Trophoblast cell (in vitro differentiated cells and primary cell): ENCODE measurements around the gene SPINK4.

Experiments
- DNase-seq, 2 donors: peaks; one replicate each; pipeline ENCODE4 v3.0.0-alpha.2; 2016
- H2AFZ ChIP-seq: 2 replicates; pipeline ENCODE4 v1.6.1; 2013; ENCODE audit warnings: low read length, moderate library complexity, mild to moderate bottlenecking; ENCODE audit not compliant: insufficient read depth, poor library complexity
- H2AK5ac ChIP-seq: 2 replicates; pipeline ENCODE4 v1.6.1; 2013; ENCODE audit warnings: mild to moderate bottlenecking, low read length
- H2BK120ac ChIP-seq: 2 replicates; pipeline ENCODE4 v1.6.1; 2013; ENCODE audit warnings: low read length, mild to moderate bottlenecking, moderate library complexity; ENCODE audit not compliant: insufficient read depth, poor library complexity
- H2BK12ac ChIP-seq: 2 replicates; pipeline ENCODE4 v1.6.1; 2013; ENCODE audit warnings: mild to moderate bottlenecking, low read length, moderate library complexity
- H2BK5ac ChIP-seq: 2 replicates; pipeline ENCODE4 v1.6.1; 2013; ENCODE audit warnings: low read length, low read depth, moderate library complexity, mild to moderate bottlenecking; ENCODE audit not compliant: poor library complexity
- H3K14ac ChIP-seq: 2 replicates; pipeline ENCODE4 v1.6.1; 2013; ENCODE audit warnings: mild to moderate bottlenecking, low read length
- H3K18ac ChIP-seq: 2 replicates; pipeline ENCODE4 v1.6.1; 2013; ENCODE audit warnings: mild to moderate bottlenecking, low read length
- H3K23ac ChIP-seq: 2 replicates; pipeline ENCODE4 v1.6.1; 2013; ENCODE audit warnings: low read length
- H3K27ac ChIP-seq: 2 replicates; pipeline ENCODE4 v1.5.1; 2013; ENCODE audit warnings: low read depth, mild to moderate bottlenecking, inconsistent platforms, low read length, moderate library complexity
- H3K27me3 ChIP-seq: 2 replicates; pipeline ENCODE4 v1.6.1; 2013; ENCODE audit warnings: inconsistent platforms, mild to moderate bottlenecking, low read length, moderate library complexity; ENCODE audit not compliant: insufficient read depth
- H3K36me3 ChIP-seq, 2 experiments: 1 replicate in 1 of 2; 2 replicates in 1 of 2; pipeline ENCODE4 v1.6.1; 2013; ENCODE audit warnings: low read length in 2 of 2, mild to moderate bottlenecking in 2 of 2, moderate library complexity in 1 of 2; ENCODE audit not compliant: insufficient read depth in 2 of 2, control insufficient read depth in 1 of 2
- H3K4ac ChIP-seq: 2 replicates; pipeline ENCODE4 v1.6.1; 2013; ENCODE audit warnings: low read depth, mild to moderate bottlenecking, low read length, moderate library complexity
- H3K4me1 ChIP-seq, 2 experiments: 1 replicate in 1 of 2; 2 replicates in 1 of 2; pipeline ENCODE4 v1.6.1; 2013; ENCODE audit warnings: low read length in 2 of 2, mild to moderate bottlenecking in 2 of 2, moderate library complexity in 1 of 2; ENCODE audit not compliant: insufficient read depth in 2 of 2, control insufficient read depth in 1 of 2
- H3K4me2 ChIP-seq: 2 replicates; pipeline ENCODE4 v1.6.1; 2013; ENCODE audit warnings: inconsistent platforms, mild to moderate bottlenecking, low read length, moderate library complexity
- H3K4me3 ChIP-seq: 2 replicates; pipeline ENCODE4 v1.5.1; 2013; ENCODE audit warnings: mild to moderate bottlenecking, low read depth, low read length, inconsistent platforms
- H3K79me1 ChIP-seq: one replicate; pipeline ENCODE4 v1.6.1; 2013; ENCODE audit warnings: low read length
- H3K79me2 ChIP-seq: 2 replicates; pipeline ENCODE4 v1.6.1; 2013; ENCODE audit warnings: low read length, mild to moderate bottlenecking; ENCODE audit not compliant: control insufficient read depth, insufficient read depth, poor library complexity
- H3K9ac ChIP-seq: 2 replicates; pipeline ENCODE4 v1.6.1; 2013; ENCODE audit warnings: mild to moderate bottlenecking, low read length
- H3K9me3 ChIP-seq: 2 replicates; pipeline ENCODE4 v1.6.1; 2013; ENCODE audit warnings: low read depth, mild to moderate bottlenecking, control low read depth, inconsistent platforms, low read length; ENCODE audit not compliant: insufficient read depth
- H4K12ac ChIP-seq: 2 replicates; pipeline ENCODE4 v1.6.1; 2013; ENCODE audit warnings: low read depth, mild to moderate bottlenecking, low read length, moderate library complexity
- H4K8ac ChIP-seq: 2 replicates; pipeline ENCODE4 v1.6.1; 2013; ENCODE audit warnings: low read depth, mild to moderate bottlenecking, low read length, moderate library complexity
- H4K91ac ChIP-seq: one replicate; pipeline ENCODE4 v1.6.1; 2013; ENCODE audit warnings: low read depth, mild to moderate bottlenecking, low read length, moderate library complexity
- WGBS: extraction: QIAGEN DNeasy Blood & Tissue Kit; methylation state at CpG from one replicate; pipeline ENCODE4 v1.1.7; 2013; ENCODE audit warnings: missing lambda C conversion rate; ENCODE audit not compliant: insufficient read length, insufficient coverage; ENCODE audit errors: extremely low coverage; 5-methylcytosine and 5-hydroxymethylcytosine counted together

SPINK4 gene

DNA sequence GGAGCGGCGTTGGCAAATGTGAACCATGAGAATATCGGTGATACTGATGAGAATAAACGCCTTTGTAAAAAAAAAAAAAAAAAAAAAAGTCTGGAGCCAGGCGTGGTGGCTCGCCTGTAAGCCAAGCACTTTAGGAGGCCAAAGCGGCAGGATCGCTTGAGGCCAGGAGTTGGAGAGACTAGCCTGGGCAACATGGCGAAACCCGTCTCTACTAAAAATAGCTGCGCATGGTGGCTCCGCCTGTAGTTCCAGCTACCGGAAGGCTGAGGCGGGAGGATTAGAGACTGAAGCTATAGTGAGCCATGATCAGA is 49.9 kb downstream of the SPINK4 start:
- peak overlapping the region; percentile 82 for H3K4ac ChIP-seq
- H2BK12ac ChIP-seq, result no peak overlapping the region
- peak overlapping the region; percentile 87 for H2BK5ac ChIP-seq
- DNase-seq, result no peak
- H3K4me1 ChIP-seq, result peaks cover 3% of the 10 kb centered on the region in 2 experiments
- H3K23ac ChIP-seq, result no peak overlapping the region
- peak overlapping the region; percentile 88 for H4K91ac ChIP-seq
- peak overlapping the region; percentile 92 for H2BK120ac ChIP-seq
- peak overlapping the region; percentile 94 for H3K9ac ChIP-seq
- H3K79me2 ChIP-seq, result peaks cover 10% of the 10 kb centered on the region
- H4K8ac ChIP-seq, result peak overlapping the region; percentile 98
- peak overlapping the region; percentile 88 for H3K14ac ChIP-seq
- peak overlapping the region; percentile 95 for H4K12ac ChIP-seq
- H3K4me3 ChIP-seq, result peak overlapping the region; percentile 76
- WGBS, result no CpG with 5 or more reads among the region's 14 CpGs
- peak overlapping the region; percentile 70 for H3K4me2 ChIP-seq
- H3K36me3 ChIP-seq, result peaks cover 1 to 9% of the 10 kb centered on the region in 2 experiments
- H2AK5ac ChIP-seq, result no peak overlapping the region
- H2AFZ ChIP-seq, result peak overlapping the region; percentile 73
- H3K27me3 ChIP-seq, result no peaks in the 10 kb centered on the region
- H3K9me3 ChIP-seq, result no peaks in the 10 kb centered on the region
- H3K18ac ChIP-seq, result peak overlapping the region; percentile 84
- H3K27ac ChIP-seq, result peak overlapping the region; percentile 82
- H3K79me1 ChIP-seq, result peaks cover 10% of the 10 kb centered on the region

DNA sequence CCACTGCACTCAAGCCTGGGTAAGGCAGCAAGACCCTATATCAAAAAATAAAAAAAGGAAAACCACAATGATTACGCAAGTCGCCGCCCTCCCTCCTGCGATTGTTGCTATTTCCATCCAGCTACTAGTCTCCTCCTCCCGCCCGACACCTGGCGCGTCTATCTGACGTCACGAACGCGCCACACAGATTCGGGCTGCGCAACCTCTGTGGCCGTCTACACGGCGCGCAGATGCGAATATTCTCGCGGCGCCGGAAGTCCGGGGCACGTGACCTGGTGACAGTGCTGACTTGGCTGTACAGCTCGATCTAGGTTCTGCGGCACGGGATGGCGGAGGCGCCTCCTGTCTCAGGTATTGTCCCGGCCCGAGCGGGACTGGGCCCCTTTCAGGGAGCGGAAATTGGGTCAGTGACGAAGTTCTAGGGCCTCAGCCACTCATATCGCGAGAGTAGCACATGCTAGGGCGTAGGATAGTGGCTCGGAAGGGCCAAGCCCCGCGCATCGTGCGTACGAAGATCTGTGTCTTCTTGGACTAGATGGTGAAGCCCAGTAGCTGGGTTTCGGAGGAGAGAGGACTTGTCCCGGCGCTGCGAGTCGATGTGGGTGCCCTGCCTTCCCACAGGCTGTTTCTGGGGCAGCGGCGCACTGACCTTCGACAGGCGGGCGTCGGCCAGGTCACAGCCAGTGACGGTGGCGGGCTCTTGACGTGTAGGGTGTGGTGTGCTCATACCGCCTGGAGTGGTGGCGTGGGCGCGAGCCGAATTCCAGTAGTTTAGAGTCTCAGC is 50.5 kb downstream of the SPINK4 start, which contains the start of gene NFX1:
Gene NFX1, plus strand, starts transcription at position 270 of the 784 bp plus-strand sequence. Its CDS starts 57 bp downstream, at position 327.
- Histone ChIP-seq H4K91ac (peak within 1 kb of the TSS; percentile 88), H3K14ac (peak within 1 kb of the TSS; percentile 91), H3K4ac (peak within 1 kb of the TSS; percentile 82), H4K12ac (peak within 1 kb of the TSS; percentile 99), H3K4me3 (peak within 1 kb of the TSS; percentile 95), H3K4me2 (peak within 1 kb of the TSS; percentile 70), H3K79me1 (peaks cover 10% of the 10 kb centered on the region), H2BK12ac (peak within 1 kb of the TSS; percentile 24), H3K18ac (peak within 1 kb of the TSS; percentile 84), H2BK5ac (peak within 1 kb of the TSS; percentile 87), H3K4me1 (peaks cover 3% of the 10 kb centered on the region in 2 experiments), H3K23ac (no peak within 1 kb of the TSS), H3K9me3 (no peaks in the 10 kb centered on the region), H2BK120ac (peak within 1 kb of the TSS; percentile 92), H3K27me3 (no peaks in the 10 kb centered on the region), H3K36me3 (peaks cover 4 to 12% of the 10 kb centered on the region in 2 experiments), H2AK5ac (peak within 1 kb of the TSS; percentile 94), H3K79me2 (peaks cover 10% of the 10 kb centered on the region), H3K9ac (peak within 1 kb of the TSS; percentile 94), H2AFZ (peak within 1 kb of the TSS; percentile 73), H4K8ac (peak within 1 kb of the TSS; percentile 98), H3K27ac (peak within 1 kb of the TSS; percentile 84)
- peak; percentile 99 to 100 for DNase-seq
- WGBS, result no CpG with 5 or more reads among the region's 63 CpGs

DNA sequence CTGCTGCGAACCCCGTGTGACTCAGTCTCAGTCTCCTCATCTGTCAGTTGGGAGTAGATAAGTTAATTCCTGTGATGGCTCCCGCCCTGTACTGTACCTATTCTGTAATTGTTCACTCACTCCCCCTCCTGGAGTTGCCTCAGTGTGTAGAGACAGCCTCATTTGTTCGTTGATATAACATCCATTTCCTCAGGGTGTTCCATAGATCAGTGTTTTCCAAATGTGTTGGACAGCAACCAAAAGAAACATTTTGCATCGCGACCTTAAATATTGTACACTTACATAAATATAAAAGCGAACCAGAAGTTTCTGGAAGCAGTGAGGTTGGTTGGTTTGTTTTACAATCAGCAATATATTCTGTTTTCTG is 51.0 kb downstream of the SPINK4 start:
- peak overlapping the region; percentile 89 for H4K8ac ChIP-seq
- peak overlapping the region; percentile 89 for H4K12ac ChIP-seq
- peak overlapping the region; percentile 87 for H4K91ac ChIP-seq
- H3K9me3 ChIP-seq, result no peaks in the 10 kb centered on the region
- DNase-seq, result no peak
- H2AFZ ChIP-seq, result peak overlapping the region; percentile 62
- peak overlapping the region; percentile 61 for H3K4ac ChIP-seq
- H3K9ac ChIP-seq, result peak overlapping the region; percentile 86
- no peak overlapping the region for H3K23ac ChIP-seq
- H3K79me2 ChIP-seq, result peaks cover 10% of the 10 kb centered on the region
- H3K36me3 ChIP-seq, result peaks cover 7 to 13% of the 10 kb centered on the region in 2 experiments
- H3K4me2 ChIP-seq, result peak overlapping the region; percentile 70
- H3K14ac ChIP-seq, result peak overlapping the region; percentile 91
- no peak overlapping the region for H2BK12ac ChIP-seq
- peak overlapping the region; percentile 84 for H3K27ac ChIP-seq
- H3K4me3 ChIP-seq, result peak overlapping the region; percentile 95
- H2AK5ac ChIP-seq, result peak overlapping the region; percentile 46
- peak overlapping the region; percentile 63 for H2BK5ac ChIP-seq
- peaks cover 10% of the 10 kb centered on the region for H3K79me1 ChIP-seq
- peak overlapping the region; percentile 85 for H2BK120ac ChIP-seq
- no CpG with 5 or more reads among the region's 7 CpGs for WGBS
- peaks cover 3% of the 10 kb centered on the region in 2 experiments for H3K4me1 ChIP-seq
- peak overlapping the region; percentile 83 for H3K18ac ChIP-seq
- no peaks in the 10 kb centered on the region for H3K27me3 ChIP-seq

GRCh38 chr9:33291901-33292300 is 51.9 kb downstream of the SPINK4 start:
- no peak overlapping the region for H4K91ac ChIP-seq
- H3K4ac ChIP-seq, result peak overlapping the region; percentile 15
- no CpG with 5 or more reads among the region's 5 CpGs for WGBS

More at GRCh38 chr9:33291901-33292300, 51.9 kb downstream of the SPINK4 start:
- H3K18ac ChIP-seq, result no peak overlapping the region
- H3K36me3 ChIP-seq, result peaks cover 9 to 19% of the 10 kb centered on the region in 2 experiments
- no peak overlapping the region for H3K4me3 ChIP-seq
- no peak overlapping the region for H2AFZ ChIP-seq
- H2AK5ac ChIP-seq, result no peak overlapping the region
- H4K12ac ChIP-seq, result no peak overlapping the region
- no peak overlapping the region for H2BK5ac ChIP-seq
- H3K23ac ChIP-seq, result no peak overlapping the region
- H4K8ac ChIP-seq, result no peak overlapping the region
- H3K14ac ChIP-seq, result no peak overlapping the region
- H3K79me1 ChIP-seq, result peaks cover 10% of the 10 kb centered on the region
- H3K79me2 ChIP-seq, result peaks cover 10% of the 10 kb centered on the region
- H3K27ac ChIP-seq, result no peak overlapping the region
- peaks cover 3% of the 10 kb centered on the region in 2 experiments for H3K4me1 ChIP-seq
- no peak for DNase-seq
- no peaks in the 10 kb centered on the region for H3K9me3 ChIP-seq
- no peak overlapping the region for H2BK120ac ChIP-seq
- no peak overlapping the region for H2BK12ac ChIP-seq
- H3K27me3 ChIP-seq, result no peaks in the 10 kb centered on the region
- no peak overlapping the region for H3K9ac ChIP-seq
- no peak overlapping the region for H3K4me2 ChIP-seq
